SK-N-MC (cell line): ENCODE data around the gene GCSAM.

Experiments used
- DNase-seq: peaks from one replicate; pipeline ENCODE4 v3.0.0-alpha.2; 2011; ENCODE audit warnings: low read depth, low spot score
- H3K27ac ChIP-seq: fragments of 200-600 bp; sonication (generic); 2 replicates; pipeline ENCODE4 v1.5.1; 2016; ENCODE audit warnings: mixed run types
- H3K36me3 ChIP-seq: fragments of 200-600 bp; sonication (generic); 2 replicates; pipeline ENCODE4 v1.6.1; 2017; ENCODE audit warnings: antibody characterized with exemption, low read length, mixed read lengths; ENCODE audit not compliant: insufficient read depth
- H3K4me3 ChIP-seq: fragments of 200-600 bp; sonication (generic); 2 replicates; pipeline ENCODE4 v1.5.1; 2016
- H3K9ac ChIP-seq: fragments of 200-600 bp; sonication (generic); 2 replicates; pipeline ENCODE4 v1.8.0; 2017; ENCODE audit warnings: mixed run types, mixed read lengths; ENCODE audit not compliant: insufficient read length
- H3K9me3 ChIP-seq: fragments of 200-600 bp; sonication (generic); 2 replicates; pipeline ENCODE4 v1.6.1; 2017; ENCODE audit warnings: low read depth, mild to moderate bottlenecking, antibody characterized with exemption, low read length, moderate library complexity, mixed read lengths
- EZH2 ChIP-seq: fragments of 200-600 bp; sonication (generic); IDR thresholded peaks from one replicate; pipeline ENCODE4 v1.6.1; 2017; ENCODE audit warnings: antibody characterized with exemption
- FOXP2 ChIP-seq: optimal IDR thresholded peaks from 2 replicates; pipeline ENCODE3; 2011; ENCODE audit warnings: mild to moderate bottlenecking, moderate library complexity; ENCODE audit not compliant: insufficient read depth; ENCODE audit errors: extremely low read length, control extremely low read depth
- POLR2AphosphoS5 ChIP-seq: IDR thresholded peaks from 2 replicates; pipeline ENCODE4 v1.6.1; 2012; ENCODE audit warnings: mild to moderate bottlenecking, low read depth, low read length, borderline replicate concordance

Gene GCSAM

DNA sequence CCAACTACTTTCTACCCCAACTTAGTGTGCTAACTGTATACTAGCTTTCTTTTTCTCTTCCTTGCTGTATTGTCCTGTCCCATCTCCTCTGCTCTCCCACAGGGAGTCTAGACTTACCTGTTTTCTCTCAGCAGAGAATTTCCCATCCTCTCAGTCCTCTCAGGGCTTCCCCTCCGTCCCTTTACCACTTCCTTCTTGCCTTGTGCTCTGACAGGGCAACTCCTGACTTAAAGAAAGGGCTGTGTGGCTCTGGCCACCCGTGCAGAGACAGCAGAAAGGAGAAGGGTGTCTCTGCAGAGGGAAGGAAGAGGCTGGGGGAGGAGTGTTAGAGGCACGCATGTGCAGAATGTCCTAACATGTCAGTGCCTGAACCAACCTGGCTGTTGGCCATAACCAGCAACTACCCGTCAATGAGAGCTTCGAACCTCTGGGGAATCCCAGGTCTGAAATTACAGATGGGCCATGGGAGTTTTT is at the start of gene GCSAM:
Gene GCSAM, minus strand, starts transcription at position 274 of the 474 bp plus-strand sequence. Its CDS starts 128 bp downstream, at position 146.
- Histone ChIP-seq H3K9me3 (no peaks in the 10 kb centered on the region), H3K27ac (no peak within 1 kb of the TSS), H3K36me3 (no peaks in the 10 kb centered on the region), H3K4me3 (no peak within 1 kb of the TSS), H3K9ac (no peak within 1 kb of the TSS)
- no peak for DNase-seq
- no peak for TF ChIP-seq EZH2
- no peak for TF ChIP-seq FOXP2
- no peak for TF ChIP-seq POLR2AphosphoS5

GRCh38 chr3:112175646-112176045 is 42.6 kb upstream of the GCSAM start:
- no peak overlapping the region for H3K27ac ChIP-seq
- no peak overlapping the region for H3K9ac ChIP-seq
- no peak for TF ChIP-seq FOXP2
- no peak for TF ChIP-seq EZH2
- no peak for TF ChIP-seq POLR2AphosphoS5
- no peak for DNase-seq
- H3K4me3 ChIP-seq, result no peak overlapping the region
- H3K36me3 ChIP-seq, result no peaks in the 10 kb centered on the region
- no peaks in the 10 kb centered on the region for H3K9me3 ChIP-seq

- Histone ChIP-seq H3K36me3 (no peaks in the 10 kb centered on the region), H3K9ac (no peak overlapping the region), H3K27ac (no peak overlapping the region), H3K9me3 (no peaks in the 10 kb centered on the region), H3K4me3 (no peak overlapping the region)
- no peak for DNase-seq
- TF ChIP-seq POLR2AphosphoS5, result no peak
- no peak for TF ChIP-seq FOXP2
- TF ChIP-seq EZH2, result no peak
These were observed 42.0 kb upstream of the GCSAM start for GRCh38 chr3:112175037-112175436.

GRCh38 chr3:112171144-112171543 is 38.1 kb upstream of the GCSAM start:
- Histone ChIP-seq H3K9ac (no peak overlapping the region), H3K4me3 (no peak overlapping the region), H3K9me3 (no peaks in the 10 kb centered on the region), H3K36me3 (no peaks in the 10 kb centered on the region), H3K27ac (no peak overlapping the region)
- TF ChIP-seq FOXP2 (no peak), POLR2AphosphoS5 (no peak), EZH2 (no peak)
- no peak for DNase-seq

DNA sequence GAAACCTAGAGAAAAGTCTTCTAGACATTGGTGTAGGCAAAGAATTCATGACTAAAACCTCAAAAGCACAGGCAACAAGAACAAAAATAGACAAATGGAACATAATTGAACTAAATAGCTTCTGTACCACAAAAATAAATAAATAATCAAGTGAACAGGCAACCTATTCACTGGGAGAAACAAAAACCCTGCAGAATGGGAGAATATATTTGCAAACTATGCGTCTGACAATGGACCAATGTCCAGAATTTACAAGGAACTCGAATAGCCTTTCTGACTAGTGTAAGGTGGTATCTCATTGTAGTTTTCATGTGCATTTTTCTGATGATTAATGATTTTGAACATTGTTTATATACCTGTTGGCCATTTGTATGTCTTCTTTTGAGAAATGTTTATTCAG is 37.0 kb upstream of the GCSAM start:
- Histone ChIP-seq H3K9ac (no peak overlapping the region), H3K36me3 (no peaks in the 10 kb centered on the region), H3K27ac (no peak overlapping the region), H3K4me3 (no peak overlapping the region), H3K9me3 (no peaks in the 10 kb centered on the region)
- no peak for DNase-seq
- no peak for TF ChIP-seq POLR2AphosphoS5
- no peak for TF ChIP-seq EZH2
- TF ChIP-seq FOXP2, result no peak

DNA sequence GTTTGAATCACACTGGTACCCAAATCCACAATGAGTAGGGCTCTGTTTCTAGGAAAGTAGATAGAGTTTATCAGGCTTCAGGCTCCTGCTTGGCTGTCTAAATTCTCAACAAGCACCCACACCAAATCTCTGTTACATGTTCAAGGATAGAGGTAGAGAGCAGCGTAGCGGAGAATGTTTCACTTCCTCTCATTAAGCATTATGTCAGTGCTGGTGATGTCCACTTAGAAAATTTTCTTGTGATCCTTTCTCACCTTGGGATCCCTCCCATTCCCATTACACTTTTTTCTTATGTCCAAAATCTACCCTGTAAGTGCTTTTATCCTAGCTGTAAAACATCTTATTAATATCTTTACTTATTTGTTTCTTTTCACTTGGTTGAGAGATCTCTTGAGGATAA is 34.7 kb upstream of the GCSAM start:
- Histone ChIP-seq H3K4me3 (no peak overlapping the region), H3K36me3 (no peaks in the 10 kb centered on the region), H3K9ac (no peak overlapping the region), H3K9me3 (no peaks in the 10 kb centered on the region), H3K27ac (no peak overlapping the region)
- TF ChIP-seq POLR2AphosphoS5, result no peak
- no peak for TF ChIP-seq FOXP2
- TF ChIP-seq EZH2, result no peak
- DNase-seq, result no peak

DNA sequence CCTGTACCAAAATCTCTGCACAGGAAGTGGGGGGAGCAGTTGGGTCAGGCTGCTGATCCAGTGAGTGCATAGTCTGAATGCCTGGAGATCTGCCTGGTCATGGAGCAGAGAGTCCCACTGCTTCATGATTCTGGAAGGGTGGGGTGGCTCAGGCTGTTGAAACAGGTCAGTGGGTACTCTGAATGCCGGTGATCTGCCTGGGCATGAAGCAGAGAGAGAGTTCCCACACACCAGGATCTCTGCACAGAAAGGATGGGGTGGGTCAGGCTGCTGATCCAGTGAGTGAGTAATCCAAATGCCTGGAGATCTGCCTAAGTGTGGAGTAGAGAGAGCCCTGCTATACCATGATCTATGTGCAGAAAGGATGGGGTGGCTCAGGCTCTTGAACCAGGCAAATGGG is 16.1 kb upstream of the GCSAM start:
- no peaks in the 10 kb centered on the region for H3K9me3 ChIP-seq
- no peak overlapping the region for H3K27ac ChIP-seq
- no peak for TF ChIP-seq EZH2
- TF ChIP-seq POLR2AphosphoS5, result no peak
- TF ChIP-seq FOXP2, result no peak
- H3K36me3 ChIP-seq, result no peaks in the 10 kb centered on the region
- H3K9ac ChIP-seq, result no peak overlapping the region
- no peak overlapping the region for H3K4me3 ChIP-seq
- no peak for DNase-seq

DNA sequence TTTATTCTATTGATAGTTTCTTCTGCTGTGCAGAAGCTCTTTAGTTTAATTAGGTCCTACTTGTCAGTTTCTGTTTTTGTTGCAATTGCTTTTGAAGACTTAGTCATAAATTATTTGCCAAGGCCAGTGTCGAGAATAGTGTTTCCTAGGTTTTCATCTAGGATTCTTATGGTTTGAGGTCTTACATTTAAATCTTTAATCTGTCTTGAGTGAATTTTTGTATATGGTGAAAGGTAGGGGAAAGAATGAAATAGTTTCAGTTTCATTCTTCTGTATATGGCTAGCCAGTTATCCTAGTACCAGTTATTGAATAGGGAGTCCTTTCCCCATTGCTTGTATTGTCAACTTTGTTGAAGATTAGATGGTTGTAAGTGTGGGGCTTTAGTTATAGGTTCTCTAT is 10.6 kb upstream of the GCSAM start:
- no peak for DNase-seq
- Histone ChIP-seq H3K36me3 (no peaks in the 10 kb centered on the region), H3K27ac (no peak overlapping the region), H3K4me3 (no peak overlapping the region), H3K9ac (no peak overlapping the region), H3K9me3 (no peaks in the 10 kb centered on the region)
- TF ChIP-seq EZH2, result no peak
- TF ChIP-seq POLR2AphosphoS5, result no peak
- TF ChIP-seq FOXP2, result no peak

DNA sequence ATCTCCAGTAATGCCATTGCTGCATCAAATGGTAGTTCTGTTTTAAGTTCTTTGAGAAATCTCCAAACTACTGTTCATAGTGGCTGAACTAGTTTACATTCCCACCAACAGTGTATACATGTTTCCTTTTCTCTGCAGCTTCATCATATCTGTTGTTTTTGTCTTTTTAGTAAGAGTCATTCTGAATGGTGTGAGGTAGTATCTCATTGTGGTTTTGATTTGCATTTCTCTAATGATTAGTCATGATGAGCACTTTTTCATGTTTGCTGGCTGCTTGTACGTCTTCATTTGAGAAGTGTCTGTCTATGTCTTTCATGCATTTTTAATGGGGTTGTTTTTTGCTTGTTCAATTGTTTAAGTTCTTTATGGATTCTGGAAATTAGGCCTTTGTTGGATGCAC is 10.2 kb upstream of the GCSAM start:
- Histone ChIP-seq H3K9ac (no peak overlapping the region), H3K36me3 (no peaks in the 10 kb centered on the region), H3K9me3 (no peaks in the 10 kb centered on the region), H3K4me3 (no peak overlapping the region), H3K27ac (no peak overlapping the region)
- TF ChIP-seq EZH2 (no peak), FOXP2 (no peak), POLR2AphosphoS5 (no peak)
- no peak for DNase-seq
